ENCODE data around the gene RAB33A. TPM values are rescaled to one million over a fixed set of nuclear protein-coding genes. Genes with fewer than 3 reads are reported as not detected.

The RAB33A gene
- total and polyA plus RNA-seq, 7 donors, result 0.03 to 0.30 (median 0.16) TPM; not detected in 2

DNA sequence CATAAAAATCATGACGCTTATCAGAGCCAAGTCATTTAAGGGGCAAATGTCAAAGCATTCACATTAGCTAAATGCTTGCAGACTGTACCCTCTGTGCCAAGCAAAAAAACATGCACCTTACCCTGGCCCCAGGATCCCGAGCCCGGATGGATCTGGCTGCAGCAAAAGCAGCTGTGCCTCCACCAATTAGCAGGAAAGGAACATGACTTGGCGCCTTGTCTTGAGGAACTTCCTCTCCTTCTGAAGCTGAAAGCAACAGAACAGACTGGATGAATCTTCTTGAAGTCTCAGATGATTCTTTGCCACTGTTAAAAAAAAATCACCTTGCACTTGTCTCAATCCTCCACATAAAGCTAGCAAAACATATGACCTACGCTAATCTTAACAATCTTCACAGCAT is 24.1 kb upstream of the RAB33A start:
- peaks cover 0 to 57% of the 10 kb centered on the region in 2 donors for H3K36me3 ChIP-seq (ENCODE audit: insufficient read depth in 1 of 2, low read depth in 1 of 2)
- H3K4me1 ChIP-seq, result no peaks in the 10 kb centered on the region
- H3K9me3 ChIP-seq, result no peaks in the 10 kb centered on the region
- no peak overlapping the region for H3K27ac ChIP-seq
- intact Hi-C loops (cut with DNase I), result no loop called here
- no peak overlapping the region for H3K4me3 ChIP-seq
- ATAC-seq (no peak), DNase-seq (no peak)
- peaks cover 0 to 2% (median 0%) of the 10 kb centered on the region in 3 donors for H3K27me3 ChIP-seq (ENCODE audit: insufficient read depth in 3 of 3, low read length in 2 of 3)
- WGBS, 3 donors, result 61 to 75% (median 74%) methylated on average over 5 of the region's 5 CpGs
- TF ChIP-seq CTCF (IDR thresholded peaks at IDR 0.05), result no peak

DNA sequence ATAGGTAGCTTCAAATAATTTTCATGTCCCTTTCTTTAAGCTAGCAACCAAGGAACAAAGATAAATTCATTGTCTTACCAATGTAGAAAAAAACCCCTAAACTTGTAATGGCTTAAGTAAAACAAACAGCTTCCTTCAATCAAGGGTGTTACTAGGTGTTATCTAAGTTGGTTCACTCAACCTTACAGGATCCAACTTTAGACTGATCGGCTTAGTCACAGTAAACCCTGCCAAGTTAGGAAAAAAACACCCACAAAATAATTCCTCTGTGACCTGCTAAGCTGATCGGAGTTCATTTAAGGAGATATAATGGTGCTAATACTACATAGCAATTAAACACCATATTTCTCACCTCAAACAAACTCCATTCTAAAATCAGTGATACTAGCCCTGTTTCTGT is 16.2 kb upstream of the RAB33A start:
- Histone ChIP-seq H3K27me3 (ENCODE audit: insufficient read depth in 3 of 3, low read length in 2 of 3) (peaks cover 0 to 4% (median 0%) of the 10 kb centered on the region in 3 donors), H3K4me3 (no peak overlapping the region), H3K9me3 (no peaks in the 10 kb centered on the region), H3K4me1 (no peaks in the 10 kb centered on the region), H3K27ac (no peak overlapping the region), H3K36me3 (ENCODE audit: insufficient read depth in 1 of 2, low read depth in 1 of 2) (peaks cover 0 to 5% of the 10 kb centered on the region in 2 donors)
- WGBS, 3 donors, result 20 to 47% (median 23%) methylated on average over 2 of the region's 2 CpGs
- no peak for DNase-seq
- intact Hi-C loops (cut with DNase I), result no loop called here
- no peak for TF ChIP-seq CTCF (IDR thresholded peaks at IDR 0.05)
- peak in 2 of 4 donors; percentile 73 to 88 for ATAC-seq

DNA sequence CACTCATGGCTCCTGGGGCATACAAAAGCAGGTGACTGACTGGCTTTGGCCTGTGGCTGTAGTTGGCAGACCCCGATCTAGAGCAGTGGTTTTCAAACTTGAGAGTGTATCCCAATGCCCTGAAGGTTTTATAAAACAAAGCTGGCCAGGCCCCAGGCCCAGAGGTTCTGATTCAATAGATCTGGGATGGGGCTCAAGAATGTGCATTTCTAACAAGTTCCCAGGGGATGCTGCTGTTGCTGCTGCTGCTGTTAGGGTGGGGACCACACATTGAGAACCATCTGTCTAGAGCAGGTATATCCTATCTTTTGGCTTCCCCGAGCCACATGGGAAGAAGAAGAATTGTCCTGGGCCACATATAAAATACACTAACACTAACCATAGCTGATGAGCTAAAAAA is 13.5 kb upstream of the RAB33A start:
- H3K4me1 ChIP-seq, result peaks cover 6% of the 10 kb centered on the region
- TF ChIP-seq CTCF (IDR thresholded peaks at IDR 0.05), result no peak
- ATAC-seq (no peak), DNase-seq (no peak)
- intact Hi-C loops (cut with DNase I), result no loop called here
- H3K9me3 ChIP-seq, result no peaks in the 10 kb centered on the region
- peaks cover 0 to 5% of the 10 kb centered on the region in 2 donors for H3K36me3 ChIP-seq (ENCODE audit: insufficient read depth in 1 of 2, low read depth in 1 of 2)
- peaks cover 0 to 4% (median 0%) of the 10 kb centered on the region in 3 donors for H3K27me3 ChIP-seq (ENCODE audit: insufficient read depth in 3 of 3, low read length in 2 of 3)
- WGBS, 3 donors, result 58 to 70% (median 60%) methylated on average over 2 of the region's 2 CpGs
- H3K27ac ChIP-seq, result no peak overlapping the region
- no peak overlapping the region for H3K4me3 ChIP-seq

GRCh38 chrX:130159776-130160175 is 12.0 kb upstream of the RAB33A start:
- TF ChIP-seq CTCF (IDR thresholded peaks at IDR 0.05), result no peak
- WGBS, 3 donors, result 70 to 82% (median 80%) methylated on average over 4 of the region's 4 CpGs
- H3K4me3 ChIP-seq, result no peak overlapping the region
- intact Hi-C loops (cut with DNase I), result no loop called here
- H3K4me1 ChIP-seq, result peaks cover 11% of the 10 kb centered on the region
- H3K27ac ChIP-seq, result no peak overlapping the region
- DNase-seq, result no peak
- H3K36me3 ChIP-seq (ENCODE audit: insufficient read depth in 1 of 2, low read depth in 1 of 2), result peaks cover 0 to under 1% of the 10 kb centered on the region in 2 donors
- no peak for ATAC-seq
- no peaks in the 10 kb centered on the region for H3K9me3 ChIP-seq
- H3K27me3 ChIP-seq (ENCODE audit: insufficient read depth in 3 of 3, low read length in 2 of 3), result no peaks in the 10 kb centered on the region

DNA sequence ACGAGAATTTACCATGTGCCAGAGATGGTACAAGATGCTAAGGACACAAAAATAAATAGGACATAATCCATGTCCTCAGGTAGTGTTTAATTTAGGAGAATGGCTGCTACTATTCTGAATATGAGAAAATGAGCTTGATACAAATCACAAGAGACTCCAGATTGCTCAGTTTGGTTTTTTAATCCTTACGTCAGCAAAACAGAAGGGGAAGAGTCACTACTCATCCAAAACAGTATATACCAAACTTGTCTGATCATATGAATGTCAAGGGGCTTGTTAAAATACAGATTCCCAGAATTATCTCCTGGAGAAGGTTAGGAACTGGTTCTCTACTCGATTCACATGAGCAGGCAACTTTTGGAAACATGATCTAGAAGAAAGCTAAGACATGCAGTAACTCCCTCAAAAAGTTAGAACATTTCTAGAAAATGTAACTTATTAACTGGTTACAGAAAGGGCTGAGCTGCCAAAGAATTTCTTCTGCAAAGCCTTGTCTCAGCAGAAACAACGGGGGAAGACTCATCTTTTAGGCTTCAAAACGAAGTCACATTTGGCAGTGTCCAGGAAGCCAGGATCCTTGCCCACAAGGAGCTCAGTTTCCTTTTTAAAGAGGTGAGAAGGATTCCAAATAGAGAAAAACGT is 9.5 kb upstream of the RAB33A start:
- Histone ChIP-seq H3K36me3 (ENCODE audit: insufficient read depth in 1 of 2, low read depth in 1 of 2) (no peaks in the 10 kb centered on the region), H3K4me3 (no peak overlapping the region), H3K9me3 (no peaks in the 10 kb centered on the region), H3K27ac (no peak overlapping the region), H3K4me1 (peaks cover 11% of the 10 kb centered on the region), H3K27me3 (ENCODE audit: insufficient read depth in 3 of 3, low read length in 2 of 3) (no peaks in the 10 kb centered on the region)
- no peak for TF ChIP-seq CTCF (IDR thresholded peaks at IDR 0.05)
- 24 to 46% (median 34%) methylated on average over 6 of the region's 6 CpGs for WGBS, 3 donors
- DNase-seq (no peak), ATAC-seq (no peak)
- intact Hi-C loops (cut with DNase I), result no loop called here

All from psoas muscle (tissue), 8 donors.